Progenitor cell of endocrine pancreas (in vitro differentiated cells): ENCODE results near the gene RBP3. TPM values are rescaled to one million over a fixed set of nuclear protein-coding genes. Genes with fewer than 3 reads are reported as not detected.
"Not testable (repeated sequence)": the region's sequence is repeated elsewhere in the genome, so short reads cannot be mapped to it uniquely, and the experiment has no call there.

Source experiments
- DNase-seq: peaks from one replicate; pipeline ENCODE4 v3.0.0; 2021; ENCODE audit warnings: low spot score; ENCODE audit not compliant: unreplicated experiment
- H3K27ac Mint-ChIP-seq: 2 replicates; pipeline ENCODE4 v1.8.0; 2021; ENCODE audit warnings: mild to moderate bottlenecking, moderate library complexity, mixed read lengths
- H3K27me3 Mint-ChIP-seq: 2 replicates; pipeline ENCODE4 v1.8.0; 2021; ENCODE audit warnings: mixed read lengths
- H3K36me3 Mint-ChIP-seq: 2 replicates; pipeline ENCODE4 v1.8.0; 2022; ENCODE audit warnings: mixed read lengths; ENCODE audit not compliant: insufficient read depth
- H3K4me1 Mint-ChIP-seq: 2 replicates; pipeline ENCODE4 v1.8.0; 2021; ENCODE audit warnings: low read depth, mixed read lengths
- H3K4me3 Mint-ChIP-seq: 2 replicates; pipeline ENCODE4 v1.8.0; 2021; ENCODE audit warnings: low read depth, mild to moderate bottlenecking, moderate library complexity, mixed read lengths
- H3K9me3 Mint-ChIP-seq: 2 replicates; pipeline ENCODE4 v1.8.0; 2021; ENCODE audit warnings: low read depth, mixed read lengths
- CTCF ChIP-seq: fragments of 200-600 bp; sonication (generic); IDR thresholded peaks from one replicate; pipeline ENCODE4 v1.5.0; 2021; ENCODE audit warnings: antibody characterized with exemption, mild to moderate bottlenecking; ENCODE audit not compliant: unreplicated experiment
- total RNA-seq: library from RNA; stranded (reverse); gene quantifications from 2 replicates; pipeline ENCODE4 v1.2.1, GENCODE V29; 2021

The RBP3 gene
- total RNA-seq, 1 donor from 2014 or later = 0.10 TPM

- H3K9me3 Mint-ChIP-seq = no peaks in the 10 kb centered on the region
- H3K27ac Mint-ChIP-seq = no peak overlapping the region
- peaks cover 70% of the 10 kb centered on the region for H3K27me3 Mint-ChIP-seq
- DNase-seq = peak; percentile 1
- H3K4me1 Mint-ChIP-seq = peaks cover 35% of the 10 kb centered on the region
- no peak for TF ChIP-seq CTCF
- no peak overlapping the region for H3K4me3 Mint-ChIP-seq
- no peaks in the 10 kb centered on the region for H3K36me3 Mint-ChIP-seq
Measured at GRCh38 chr10:47381103-47381395, 32.9 kb downstream of the RBP3 start.

DNA sequence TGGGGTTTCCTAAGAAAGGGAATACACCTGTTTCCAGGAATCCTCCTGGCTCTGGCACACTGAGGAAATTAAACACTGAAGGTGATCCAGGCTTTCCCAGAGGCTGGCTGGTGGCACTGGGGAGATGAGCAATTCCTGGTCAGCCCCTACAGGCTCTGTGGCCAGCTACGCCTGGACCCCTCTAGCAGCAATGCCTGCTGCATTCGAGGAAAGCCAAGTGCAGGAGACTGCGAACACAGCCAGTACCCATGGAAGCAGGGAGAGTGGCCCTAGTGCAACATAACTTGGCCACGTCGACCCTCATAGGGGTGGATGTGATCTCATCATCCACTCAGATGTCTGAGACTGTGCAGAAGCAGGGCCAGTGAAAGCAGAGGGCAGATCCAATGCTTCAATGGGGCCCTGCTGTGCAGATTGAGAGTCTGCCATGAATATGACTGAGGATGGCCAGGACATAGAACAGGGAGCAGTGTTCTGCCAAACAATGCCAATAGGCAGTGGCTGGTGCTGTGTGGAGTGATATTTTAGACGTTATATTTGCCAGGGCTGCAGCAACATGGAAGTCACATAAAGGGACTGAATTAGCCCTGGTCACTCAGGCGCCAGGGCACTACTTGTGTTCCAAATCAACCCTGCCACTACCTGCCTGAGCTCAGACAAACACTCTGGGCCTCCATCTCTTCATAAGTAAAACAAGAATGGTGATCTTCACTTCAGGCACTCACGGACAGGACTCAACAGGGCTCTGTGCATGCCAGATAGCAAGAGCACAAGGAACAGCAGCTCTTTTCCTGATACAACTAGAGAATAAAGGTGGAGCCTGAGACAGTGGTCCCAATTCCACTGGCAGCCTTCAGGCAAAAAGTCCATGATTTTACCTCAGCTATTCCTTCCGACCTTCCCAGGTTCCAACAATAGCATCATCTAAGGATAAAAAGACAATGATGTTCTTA, 33.5 kb downstream of the RBP3 start:
- H3K4me3 Mint-ChIP-seq = no peak overlapping the region
- H3K27me3 Mint-ChIP-seq = peaks cover 66% of the 10 kb centered on the region
- H3K9me3 Mint-ChIP-seq = no peaks in the 10 kb centered on the region
- no peaks in the 10 kb centered on the region for H3K36me3 Mint-ChIP-seq
- TF ChIP-seq CTCF = no peak
- H3K4me1 Mint-ChIP-seq = peaks cover 35% of the 10 kb centered on the region
- DNase-seq = peak; percentile 6
- H3K27ac Mint-ChIP-seq = no peak overlapping the region

GRCh38 chr10:47383261-47384147, 35.3 kb downstream of the RBP3 start:
- H3K4me3 Mint-ChIP-seq = peak overlapping the region; percentile 77
- TF ChIP-seq CTCF = no peak
- peak; percentile 7 for DNase-seq
- peaks cover 29% of the 10 kb centered on the region for H3K4me1 Mint-ChIP-seq
- no peaks in the 10 kb centered on the region for H3K36me3 Mint-ChIP-seq
- H3K27ac Mint-ChIP-seq = peak overlapping the region; percentile 42
- H3K9me3 Mint-ChIP-seq = no peaks in the 10 kb centered on the region
- peaks cover 67% of the 10 kb centered on the region for H3K27me3 Mint-ChIP-seq

GRCh38 chr10:47384148-47384921, 36.2 kb downstream of the RBP3 start, which contains the start of gene ZNF488:
ZNF488 (minus strand) TSS chr10:47384293; CDS start chr10:47368829, 15,464 bp downstream.
- no peaks in the 10 kb centered on the region for H3K9me3 Mint-ChIP-seq
- H3K4me3 Mint-ChIP-seq = peak within 1 kb of the TSS; percentile 88
- H3K36me3 Mint-ChIP-seq = no peaks in the 10 kb centered on the region
- peaks cover 65% of the 10 kb centered on the region for H3K27me3 Mint-ChIP-seq
- peaks cover 29% of the 10 kb centered on the region for H3K4me1 Mint-ChIP-seq
- no peak for TF ChIP-seq CTCF
- peak; percentile 77 for DNase-seq
- H3K27ac Mint-ChIP-seq = peak within 1 kb of the TSS; percentile 91

DNA sequence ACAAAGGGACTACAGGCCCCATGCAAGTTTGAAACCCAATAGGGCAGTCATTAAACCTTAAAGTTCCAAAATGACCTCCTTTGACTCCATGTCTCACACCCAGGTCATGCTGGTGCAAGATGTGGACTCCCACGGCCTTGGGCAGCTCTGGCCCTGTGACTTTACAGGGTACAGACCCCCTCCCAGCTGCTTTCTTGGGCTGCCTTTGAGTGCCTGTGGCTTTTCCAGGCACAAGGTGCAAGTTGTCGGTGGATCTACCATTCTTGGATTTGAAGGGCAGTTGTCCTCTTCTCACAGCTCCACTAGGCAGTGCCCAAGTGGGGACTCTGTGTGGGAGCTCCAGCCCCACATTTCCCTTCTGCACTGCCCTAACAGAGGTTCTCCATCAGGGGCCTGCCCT, 37.9 kb downstream of the RBP3 start:
- H3K4me3 Mint-ChIP-seq, DNase-seq: not testable (repeated sequence)

More for the DNA sequence above, 37.9 kb downstream of the RBP3 start:
- not testable (repeated sequence) for H3K36me3 Mint-ChIP-seq, H3K9me3 Mint-ChIP-seq, H3K27ac Mint-ChIP-seq
- Mint-ChIP-seq H3K27me3 (peaks cover 50% of the 10 kb centered on the region), H3K4me1 (peaks cover 17% of the 10 kb centered on the region)
